Measurements from ENCODE around the gene DCUN1D3. TPM values are rescaled to one million over a fixed set of nuclear protein-coding genes. Genes with fewer than 3 reads are reported as not detected.

DCUN1D3 gene
- total and polyA plus RNA-seq, 2 donors (not counting 3 experiments of a cell fraction or from before 2014, with no cell fraction given) = 10.4 to 35.0 TPM

DNA sequence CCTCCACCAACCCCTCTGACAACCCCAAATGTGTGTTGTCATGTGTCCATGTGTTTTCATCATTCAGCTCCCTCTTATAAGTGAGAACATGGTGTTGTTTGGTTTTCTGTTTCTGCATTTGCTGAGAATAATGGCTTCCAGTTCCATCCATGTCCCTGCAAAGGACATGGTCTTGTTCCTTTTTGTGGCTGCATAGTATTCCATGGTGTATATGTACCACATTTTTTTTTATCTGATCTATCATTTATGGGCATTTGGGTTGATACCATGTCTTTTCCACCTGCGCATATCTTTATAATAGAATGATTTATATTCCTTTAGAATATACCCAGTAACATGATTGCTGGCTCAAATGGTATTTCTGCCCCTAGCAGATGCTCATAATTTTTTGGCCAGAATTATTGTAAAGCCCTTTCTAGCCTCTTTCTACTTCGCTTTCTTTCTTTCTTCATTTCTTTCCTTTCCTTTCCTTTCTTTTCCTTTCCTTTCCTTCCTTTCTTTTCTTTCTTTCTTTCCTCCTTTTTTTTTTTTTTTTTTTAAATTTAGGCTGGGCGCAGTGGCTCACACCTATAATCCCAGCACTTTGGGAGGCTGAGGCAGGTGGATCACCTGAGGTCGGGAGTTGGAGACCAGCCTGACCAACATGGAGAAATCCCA lies 81.1 kb downstream of the DCUN1D3 start:
- ChIA-PET CTCF (no interaction called here), POLR2A (no interaction called here)
- Histone ChIP-seq H2AFZ (ENCODE audit: low read depth, low read length) (no peak overlapping the region), H3K36me3 (ENCODE audit: control insufficient read depth in 2 of 2, extremely low read depth in 1 of 2, insufficient read depth in 2 of 2, low read length in 2 of 2) (peaks cover 0 to 3% of the 10 kb centered on the region in 2 experiments), H3K9me3 (replicated peaks; ENCODE audit: control insufficient read depth, insufficient read depth, low read length) (no peaks in the 10 kb centered on the region), H3K27me3 (ENCODE audit: control insufficient read depth in 2 of 2, insufficient read depth in 2 of 2, low read length in 2 of 2) (no peaks in the 10 kb centered on the region), H3K4me2 (ENCODE audit: insufficient read depth, low read length) (no peak overlapping the region), H4K20me1 (replicated peaks; ENCODE audit: control insufficient read depth, extremely low read depth, insufficient read depth, low read length) (no peaks in the 10 kb centered on the region), H3K9me1 (replicated peaks; ENCODE audit: control insufficient read depth, extremely low read depth, insufficient read depth, low read length) (no peaks in the 10 kb centered on the region), H3K4me1 (ENCODE audit: control insufficient read depth, extremely low read depth, insufficient read depth, low read length) (peaks cover 11% of the 10 kb centered on the region), H3K9ac (replicated peaks; ENCODE audit: extremely low read depth, insufficient read depth, low read length) (no peak overlapping the region), H3K4me3 (replicated peaks in 1 of 3; ENCODE audit: insufficient read depth in 1 of 3, low read depth in 1 of 3, low read length in 3 of 3) (no peak overlapping the region), H3K79me2 (ENCODE audit: control insufficient read depth, insufficient read depth, low read length) (no peaks in the 10 kb centered on the region), H3K27ac (ENCODE audit: insufficient read depth, low read depth, low read length) (no peak overlapping the region)
- TF ChIP-seq POLR2A (IDR thresholded peaks at IDR 0.05; ENCODE audit: low read depth, low read length) = no peak
- TF ChIP-seq MYC (IDR thresholded peaks at IDR 0.05; ENCODE audit: low read depth, low read length) = no peak
- TF ChIP-seq, protein P1, sequence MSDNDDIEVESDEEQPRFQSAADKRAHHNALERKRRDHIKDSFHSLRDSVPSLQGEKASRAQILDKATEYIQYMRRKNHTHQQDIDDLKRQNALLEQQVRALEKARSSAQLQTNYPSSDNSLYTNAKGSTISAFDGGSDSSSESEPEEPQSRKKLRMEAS (IDR thresholded peaks at IDR 0.05; ENCODE audit: insufficient read depth, insufficient read length) = no peak
- no peak for TF ChIP-seq EZH2 (IDR thresholded peaks at IDR 0.05; ENCODE audit: borderline replicate concordance, low read depth, low read length, severe bottlenecking)
- TF ChIP-seq GATA2 (IDR thresholded peaks at IDR 0.05; ENCODE audit: insufficient read depth, insufficient read length, low read depth, low read length) = no peak
- no peak for TF ChIP-seq JUN (IDR thresholded peaks at IDR 0.05; ENCODE audit: borderline replicate concordance, insufficient read depth, insufficient read length, low read depth)
- TF ChIP-seq CTCF (IDR thresholded peaks at IDR 0.05; ENCODE audit: extremely low read depth in 1 of 2, insufficient read depth in 1 of 2, low read depth in 1 of 2, low read length in 2 of 2) = no peak
- no peak for TF ChIP-seq FOS (IDR thresholded peaks at IDR 0.05; ENCODE audit: borderline replicate concordance, insufficient read depth, low read length)
- TF ChIP-seq POLR2AphosphoS5 (IDR thresholded peaks at IDR 0.05; ENCODE audit: insufficient read depth, low read depth, low read length) = no peak
- no TSS peak for BruUV-seq (replicated peaks)
- FAIRE-seq = no peak
- no peak for DNase-seq (ENCODE audit: low read depth, low spot score)
- intact Hi-C loops (cut with micrococcal nuclease) = no loop called here
- dilution Hi-C loops (cut with MboI; ENCODE audit: extremely low pct_ligation_motif_present, low sequenced_read_pairs) = no loop called here

Data from endothelial cell of umbilical vein (primary cell).